HPDE6-E6E7 (cell line): ENCODE data around the gene EFCAB7.

ENCODE experiments used
- DNase-seq: peaks from one replicate; pipeline ENCODE4 v3.0.0; 2011; ENCODE audit warnings: missing footprints; ENCODE audit errors: extremely low spot score

The EFCAB7 gene, protein sequence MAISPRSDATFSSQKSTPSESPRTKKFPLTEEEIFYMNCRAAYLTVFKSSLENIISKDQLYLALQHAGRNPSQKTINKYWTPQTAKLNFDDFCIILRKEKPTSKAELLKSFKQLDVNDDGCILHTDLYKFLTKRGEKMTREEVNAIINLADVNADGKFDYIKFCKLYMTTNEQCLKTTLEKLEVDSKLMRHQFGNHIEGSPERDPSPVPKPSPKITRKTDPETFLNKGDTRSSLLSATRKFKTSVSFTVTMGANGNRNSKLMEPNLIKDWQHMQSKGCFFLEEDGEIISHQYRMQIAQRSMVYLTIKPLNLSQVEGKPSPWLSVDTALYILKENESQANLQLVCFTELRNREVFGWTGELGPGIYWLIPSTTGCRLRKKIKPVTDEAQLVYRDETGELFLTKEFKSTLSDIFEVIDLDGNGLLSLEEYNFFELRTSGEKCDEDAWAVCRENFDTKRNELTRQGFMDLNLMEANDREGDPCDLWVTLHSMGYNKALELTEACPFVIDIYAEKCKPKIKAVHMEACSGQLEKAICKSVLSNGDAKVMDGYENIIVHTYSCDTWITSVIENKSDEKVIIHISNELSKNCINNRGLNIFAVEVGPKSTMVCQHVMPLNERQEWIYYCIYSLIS

DNA sequence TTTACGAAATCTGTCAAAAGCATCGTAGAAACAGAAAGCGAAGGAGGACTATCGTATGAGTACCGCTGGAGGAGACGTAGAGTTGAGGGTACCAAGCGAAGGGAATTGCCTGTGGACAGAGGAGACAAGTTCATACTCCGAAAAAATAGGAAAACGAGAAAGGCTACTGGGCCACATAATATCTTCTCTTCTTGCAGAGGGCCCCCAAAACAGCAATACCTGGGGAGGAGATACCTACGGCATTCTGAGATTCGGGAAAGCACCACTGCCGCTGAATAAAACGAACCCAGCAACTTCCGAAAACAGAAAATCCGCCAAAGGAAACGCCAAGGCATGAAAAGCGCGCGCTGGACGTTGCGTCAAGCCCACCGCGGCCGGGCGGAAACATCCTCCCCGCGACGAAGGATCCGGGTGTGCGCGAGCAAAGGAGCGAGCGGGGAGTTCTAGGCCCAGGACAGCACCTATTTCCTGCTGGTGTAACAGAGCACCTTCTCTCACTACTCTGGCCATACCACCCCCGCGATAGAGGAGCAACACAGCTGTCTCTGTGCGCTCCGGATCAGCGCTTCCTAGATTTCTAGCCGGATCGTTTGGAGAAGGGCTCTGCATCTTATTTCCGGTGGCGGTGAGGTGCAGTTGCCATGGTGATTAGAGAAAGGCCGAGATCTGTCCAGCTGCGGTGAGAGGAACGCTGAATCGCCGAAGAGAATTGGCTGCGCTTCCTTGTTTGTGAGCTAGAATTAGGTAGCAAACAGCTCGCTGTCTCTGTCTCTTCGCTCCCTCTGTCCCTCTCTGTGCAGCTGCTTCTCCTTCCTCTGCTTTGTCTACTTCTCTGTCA, at the start of gene EFCAB7, which contains the start of gene ITGB3BP:
Gene EFCAB7 (plus strand): TSS at position 635 of the 838 bp plus-strand sequence. CDS start 2,048 bp downstream, outside the sequence.
Gene ITGB3BP (minus strand): TSS at position 335 of the 838 bp plus-strand sequence. CDS start 92 bp downstream, at position 243.
- peak; percentile 86 for DNase-seq

DNA sequence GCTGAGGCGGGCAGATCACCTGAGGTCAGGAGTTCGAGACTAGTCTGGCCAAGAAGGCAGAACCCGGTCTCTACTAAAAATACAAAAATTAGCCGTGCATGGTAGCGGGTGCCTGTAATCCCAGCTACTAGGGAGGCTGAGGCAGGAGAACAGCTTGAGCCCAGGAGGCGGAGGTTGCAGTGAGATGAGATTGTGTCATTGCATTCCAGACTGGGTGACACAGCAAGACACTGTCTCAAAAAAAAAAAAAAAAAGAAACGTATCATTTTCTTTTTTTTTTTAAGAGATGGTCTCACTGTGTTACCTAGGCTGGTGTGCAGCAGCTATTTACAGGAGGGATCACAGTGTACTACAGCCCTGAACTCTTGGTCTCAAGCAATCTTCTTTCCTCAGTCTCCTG, 47.6 kb upstream of the EFCAB7 start:
- no peak for DNase-seq

DNA sequence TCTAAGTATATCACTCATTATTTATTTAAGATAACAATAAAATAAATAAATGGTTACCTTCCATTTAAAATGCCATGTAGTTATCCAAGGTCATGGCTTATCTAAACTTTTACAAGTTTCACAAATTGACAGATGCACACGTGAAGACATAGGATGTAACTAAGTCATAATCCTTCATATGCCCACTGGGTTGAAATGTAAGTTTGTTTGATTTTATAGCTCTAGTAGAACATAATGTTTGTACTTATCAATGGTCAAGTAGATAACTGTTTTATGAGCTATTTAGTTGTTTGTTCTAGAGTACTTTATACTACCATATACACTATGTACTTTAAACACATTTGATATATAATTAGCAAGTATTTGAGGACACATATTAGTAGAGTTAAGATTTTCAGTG, 43.3 kb upstream of the EFCAB7 start:
- DNase-seq = no peak

DNA sequence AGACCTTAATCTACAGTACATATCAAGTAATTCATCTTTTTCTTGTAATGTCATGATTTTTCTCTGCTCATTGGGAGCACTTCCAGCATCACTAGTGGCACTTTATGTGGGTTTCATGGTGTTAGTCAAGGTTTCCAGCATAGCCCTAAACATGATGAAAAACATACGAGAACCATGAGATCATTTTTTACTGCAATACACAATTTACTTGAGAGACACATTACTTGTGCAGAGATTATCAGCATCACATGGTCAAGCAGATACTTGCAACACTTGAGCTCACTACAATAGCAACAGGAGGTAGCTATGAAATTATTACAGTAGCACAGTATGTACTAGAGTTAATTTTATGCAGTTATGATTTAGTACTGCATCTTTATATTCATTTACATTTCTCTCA, 36.7 kb upstream of the EFCAB7 start:
- DNase-seq = no peak

DNA sequence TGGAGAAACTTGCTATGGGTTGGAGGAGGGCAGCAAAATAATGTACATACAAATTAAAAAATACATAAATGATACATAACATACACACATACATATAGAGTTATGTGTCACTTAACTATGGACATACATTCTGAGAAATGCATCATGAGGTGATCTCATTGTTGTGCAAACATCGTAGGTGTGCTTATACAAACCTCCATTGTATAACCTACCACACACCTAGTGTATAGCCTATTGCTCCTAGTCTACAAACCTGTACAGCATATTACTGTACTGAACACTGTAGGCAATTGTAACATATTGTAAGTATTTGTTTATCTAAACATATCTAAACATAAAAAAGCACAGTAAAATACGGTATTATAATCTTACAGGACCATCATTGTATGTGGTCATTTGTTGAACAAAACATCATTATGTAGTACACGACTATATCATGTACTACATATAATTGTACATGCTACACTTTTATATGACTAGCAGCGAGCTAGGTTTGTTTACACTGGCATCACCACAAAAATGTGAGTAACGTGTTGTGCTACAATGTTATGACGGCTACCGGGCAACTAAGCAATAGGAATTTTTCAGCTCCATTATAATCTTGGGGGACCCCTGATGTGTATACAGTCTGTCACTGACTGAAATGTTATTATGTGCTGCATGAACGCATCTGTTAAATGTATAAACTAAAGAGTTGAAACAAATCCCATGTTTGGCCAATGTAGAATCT, 35.8 kb upstream of the EFCAB7 start:
- DNase-seq = no peak

DNA sequence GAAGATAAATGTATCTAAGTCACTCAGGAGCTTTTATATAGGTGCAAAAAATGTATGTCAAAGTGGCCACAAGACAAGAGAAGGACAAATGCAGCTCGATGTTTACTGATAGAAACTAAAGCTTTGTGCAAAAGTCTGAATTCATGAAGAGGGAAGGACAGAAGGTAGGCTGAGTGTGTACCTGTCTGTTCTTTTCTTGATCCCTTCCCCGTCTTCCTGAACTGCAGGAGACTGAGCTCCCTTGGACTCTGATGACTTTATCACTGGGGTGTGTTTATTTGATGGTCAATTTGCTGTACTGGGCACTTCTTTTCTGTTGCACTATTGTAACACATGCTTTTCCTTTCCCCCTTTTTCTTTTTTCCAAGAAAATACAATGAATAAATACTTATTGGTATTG, 25.7 kb upstream of the EFCAB7 start:
- no peak for DNase-seq

DNA sequence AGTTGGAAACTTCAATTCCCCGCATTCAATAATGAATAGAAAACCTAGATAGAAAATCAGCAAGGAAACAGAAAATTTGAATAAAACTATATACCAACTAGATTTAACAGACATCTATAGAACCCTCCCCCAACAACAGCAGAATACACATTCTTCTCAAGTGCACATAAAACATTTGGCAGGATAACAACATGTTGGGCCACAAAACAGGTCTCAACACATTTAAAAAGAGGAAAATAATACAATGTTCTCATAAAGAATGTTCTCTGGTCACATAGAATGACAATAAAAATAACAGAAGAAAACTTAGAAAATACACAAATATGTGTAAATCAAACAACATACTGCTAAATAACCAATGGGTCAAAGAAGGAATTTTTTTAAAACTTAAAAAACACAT, 25.2 kb upstream of the EFCAB7 start:
- DNase-seq = no peak

DNA sequence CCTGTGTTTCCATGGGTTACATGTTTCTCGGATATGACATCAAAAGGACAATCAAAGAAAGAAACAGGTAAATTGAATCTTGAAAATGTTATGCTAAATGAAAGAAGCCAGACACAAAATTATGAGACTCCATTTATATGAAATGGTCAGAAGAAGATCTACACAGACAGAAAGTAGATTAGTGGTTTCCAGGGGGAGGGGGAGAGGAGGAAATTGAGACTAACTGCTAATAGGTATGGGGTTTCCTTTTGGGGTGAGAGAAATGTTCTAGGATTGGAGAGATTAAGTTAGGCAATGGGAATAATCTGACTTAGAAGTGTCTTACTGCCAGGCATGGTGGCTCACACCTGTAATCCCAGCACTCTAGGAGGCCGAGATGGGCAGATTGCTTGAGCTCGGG, 22.1 kb upstream of the EFCAB7 start:
- DNase-seq = no peak

DNA sequence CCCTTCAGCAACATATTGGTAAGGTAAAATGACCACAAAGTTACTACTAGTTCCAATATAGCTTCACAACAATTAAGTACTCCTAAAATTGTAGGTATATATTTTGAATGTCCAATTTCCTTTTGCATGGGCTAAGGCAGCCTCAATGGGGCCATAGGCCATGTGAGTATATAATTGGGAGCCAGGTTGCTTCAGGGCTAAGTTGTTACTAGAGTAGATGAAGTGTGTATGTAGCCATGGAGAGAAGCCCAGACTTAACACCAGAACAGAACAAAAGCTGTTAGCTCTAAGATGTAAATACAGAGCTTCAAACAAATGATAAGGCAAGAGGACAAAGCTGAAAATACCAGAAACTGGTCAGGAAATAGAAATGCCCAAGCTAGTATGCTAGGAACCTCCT, 16.5 kb upstream of the EFCAB7 start:
- DNase-seq = no peak

DNA sequence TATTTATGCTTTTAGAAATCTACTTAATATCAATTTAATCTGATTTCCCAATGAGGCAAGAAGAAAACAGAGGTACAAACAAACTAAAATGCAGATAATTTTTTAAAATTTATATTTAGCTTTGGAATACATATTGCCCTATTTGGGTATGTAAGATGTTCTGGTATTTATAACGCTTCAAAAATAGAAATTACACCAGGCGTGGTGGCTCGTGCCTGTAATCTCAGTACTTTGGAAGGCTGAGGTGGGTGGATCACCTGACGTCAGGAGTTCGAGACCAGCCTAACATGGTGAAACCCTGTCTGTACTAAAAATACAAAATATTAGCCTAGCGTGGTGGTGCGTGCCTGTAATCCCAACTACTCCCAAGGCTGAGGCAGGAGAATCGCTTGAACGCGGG, 13.6 kb upstream of the EFCAB7 start:
- DNase-seq = no peak

DNA sequence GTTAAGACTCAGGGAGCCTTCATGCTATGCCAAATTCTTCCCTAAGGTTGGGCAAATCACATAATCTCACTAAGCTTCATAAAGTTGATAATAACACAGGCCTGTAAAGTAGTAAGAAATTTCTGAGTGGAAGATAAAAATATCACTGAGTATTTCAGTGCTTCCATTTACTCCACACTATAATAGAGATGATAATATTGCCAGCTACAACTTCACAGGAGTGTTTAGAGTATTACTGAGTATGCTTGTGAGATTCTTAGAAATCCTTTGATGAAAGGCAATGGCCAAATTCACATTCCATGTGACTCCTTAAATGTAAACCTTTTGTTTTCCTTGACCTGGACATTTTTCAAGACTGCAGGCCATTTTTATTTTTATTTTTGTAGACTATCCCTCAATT, 10.7 kb upstream of the EFCAB7 start:
- DNase-seq = no peak

DNA sequence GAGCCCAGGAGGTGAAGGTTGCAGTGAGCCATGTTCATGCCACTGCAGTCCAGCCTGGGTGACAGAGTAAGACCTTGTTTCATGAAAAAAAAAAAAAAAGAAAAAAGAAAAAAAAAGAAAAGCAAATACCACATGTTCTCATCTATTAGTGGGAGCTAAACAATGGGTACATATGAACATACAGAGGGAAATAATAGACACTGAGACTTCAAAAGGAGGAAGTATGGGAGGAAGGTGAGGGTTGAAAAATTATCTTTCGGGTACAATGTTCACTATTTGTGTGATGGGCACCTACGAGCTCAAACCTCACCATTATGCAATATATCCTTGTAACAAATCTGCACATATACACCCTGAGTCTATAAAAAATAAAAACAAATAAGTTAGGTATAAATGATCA, 6.7 kb upstream of the EFCAB7 start:
- no peak for DNase-seq

DNA sequence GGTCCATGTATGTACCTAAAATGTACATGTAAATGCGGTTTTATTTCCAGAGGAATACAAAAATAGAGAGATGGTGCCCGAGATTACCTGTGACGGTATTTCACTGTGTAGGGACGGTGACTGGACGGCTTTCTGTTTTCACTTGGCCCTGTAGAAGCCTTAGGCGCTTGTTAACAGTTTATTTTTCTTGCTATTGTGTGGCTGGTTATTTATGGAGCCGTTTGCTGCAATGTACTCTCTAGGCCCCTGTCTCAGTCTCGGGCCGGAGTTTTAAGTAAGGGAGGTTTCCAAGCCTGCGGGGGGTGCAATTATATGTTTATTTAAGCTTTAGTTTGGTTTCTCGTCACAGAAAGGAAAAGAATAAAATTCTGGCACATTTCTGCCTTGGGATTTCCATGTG, 413 bp downstream of the EFCAB7 start:
- DNase-seq = peak; percentile 1

DNA sequence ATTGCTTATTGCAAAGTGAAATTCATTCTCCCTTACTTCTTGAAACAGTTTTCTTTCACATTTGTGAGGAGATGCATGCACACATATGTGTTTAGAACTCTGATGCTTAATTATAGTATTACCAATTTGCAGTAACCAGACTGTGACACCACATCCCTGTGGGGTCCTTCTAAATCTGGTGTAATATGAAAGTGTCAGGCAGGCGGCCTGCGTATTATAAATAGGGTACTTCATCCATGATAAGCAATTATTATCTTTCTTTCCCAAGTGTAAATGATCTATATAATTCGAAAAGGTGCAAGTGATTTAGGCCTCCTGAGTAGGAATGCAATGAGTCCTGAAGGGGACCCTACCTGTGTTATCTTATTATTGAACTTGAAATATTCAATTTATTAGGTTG, 876 bp downstream of the EFCAB7 start:
- DNase-seq = no peak

DNA sequence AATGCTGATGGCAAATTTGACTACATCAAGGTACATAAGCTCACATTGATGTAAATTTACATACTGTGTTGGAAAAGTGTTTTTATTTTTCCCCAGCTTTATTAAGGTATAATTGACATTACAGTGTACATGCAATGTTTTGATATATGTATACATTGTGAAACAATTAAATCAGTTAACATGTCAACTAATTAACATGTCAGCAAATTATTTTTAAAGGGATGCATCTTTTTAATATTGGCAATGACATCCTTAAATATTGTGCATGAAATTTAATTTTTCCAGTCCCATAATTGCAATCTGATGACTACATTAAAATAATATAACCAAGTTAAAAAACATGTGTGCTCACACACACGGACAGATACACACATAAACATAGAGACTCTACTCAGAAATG, 9.4 kb downstream of the EFCAB7 start:
- DNase-seq = no peak

DNA sequence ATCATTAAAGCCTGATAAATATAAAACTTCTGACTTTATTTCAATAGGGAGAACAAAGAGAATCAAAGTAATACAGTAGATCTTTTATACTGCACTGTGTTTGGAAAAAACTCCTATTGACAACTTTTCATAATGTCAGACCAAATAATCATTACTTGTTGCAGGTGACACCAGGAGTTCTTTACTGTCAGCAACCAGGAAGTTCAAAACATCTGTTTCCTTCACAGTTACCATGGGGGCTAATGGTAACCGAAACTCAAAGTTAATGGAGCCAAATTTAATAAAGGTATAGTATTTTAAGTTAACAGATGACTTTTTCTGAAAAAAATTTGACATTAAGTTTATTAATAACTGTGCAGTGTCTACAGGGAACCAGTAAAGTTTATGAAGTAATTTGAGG, 10.6 kb downstream of the EFCAB7 start:
- no peak for DNase-seq

DNA sequence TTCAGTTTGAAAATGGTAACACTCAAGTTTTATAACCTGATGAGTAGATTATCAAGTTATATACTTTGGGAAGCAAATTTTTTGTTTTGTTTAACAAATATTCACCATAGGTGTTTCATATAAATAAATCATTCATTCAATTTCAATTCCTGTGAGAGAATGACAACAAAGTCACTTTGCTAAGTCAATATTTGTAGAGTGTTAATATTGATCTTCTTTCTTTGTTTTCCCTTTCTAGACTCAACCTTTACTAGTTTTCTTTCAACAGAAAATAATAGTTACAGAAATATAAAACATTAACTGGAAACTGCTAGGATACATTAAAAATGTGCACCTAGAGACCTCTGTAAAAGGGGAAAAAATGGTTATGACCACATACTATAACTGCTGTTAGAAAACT, 11.1 kb downstream of the EFCAB7 start:
- no peak for DNase-seq

DNA sequence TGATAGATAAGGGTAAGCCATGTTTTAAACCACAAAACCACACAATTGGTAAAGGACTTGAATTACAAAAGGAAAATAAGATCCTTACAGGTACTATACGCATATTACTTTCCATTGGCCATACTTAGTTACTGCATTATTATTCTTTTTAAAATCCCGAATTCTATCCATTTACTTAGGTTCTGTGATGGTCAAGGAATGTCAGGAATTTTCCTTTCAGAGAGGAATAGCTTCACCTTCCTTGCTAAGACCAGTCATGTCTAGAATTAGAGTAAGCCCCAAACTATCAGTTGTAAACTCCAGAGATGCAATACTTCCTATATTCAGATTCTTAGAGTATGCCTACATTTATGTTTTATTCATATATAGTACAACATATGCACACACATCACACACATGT, 13.7 kb downstream of the EFCAB7 start:
- DNase-seq = no peak

DNA sequence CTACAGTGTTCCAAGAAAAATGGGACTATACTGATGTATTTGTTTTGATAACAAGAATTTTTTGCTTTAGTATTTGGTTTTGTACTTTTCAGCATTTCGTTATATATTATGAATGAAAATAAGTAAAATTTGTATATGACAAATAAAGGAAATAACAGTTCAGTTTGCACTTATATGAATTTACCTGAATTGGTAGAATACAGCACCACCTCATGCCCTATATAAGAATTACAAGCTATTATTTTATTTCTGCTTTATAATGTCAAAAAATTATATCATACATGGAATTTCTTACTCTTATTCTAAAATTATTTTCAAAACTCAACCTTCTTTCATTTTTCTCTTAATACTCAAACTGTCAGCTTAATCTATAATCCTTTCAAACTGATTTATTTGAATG, 14.6 kb downstream of the EFCAB7 start:
- no peak for DNase-seq

DNA sequence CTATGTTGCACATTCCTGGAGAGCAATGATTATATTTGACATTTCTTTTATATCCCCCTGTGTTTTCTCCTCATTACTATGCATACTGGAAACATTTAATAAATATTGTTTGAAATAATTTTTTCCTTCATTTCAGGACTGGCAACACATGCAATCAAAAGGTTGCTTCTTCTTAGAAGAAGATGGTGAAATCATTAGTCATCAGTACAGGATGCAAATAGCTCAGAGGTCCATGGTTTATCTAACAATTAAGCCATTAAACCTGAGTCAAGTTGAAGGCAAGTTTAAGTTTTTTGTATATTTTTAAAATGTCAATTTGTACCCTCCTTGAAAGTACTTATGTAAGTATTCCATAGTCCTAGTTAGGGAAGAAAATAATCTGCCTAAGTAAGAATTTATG, 22.5 kb downstream of the EFCAB7 start:
- peak; percentile 4 for DNase-seq

DNA sequence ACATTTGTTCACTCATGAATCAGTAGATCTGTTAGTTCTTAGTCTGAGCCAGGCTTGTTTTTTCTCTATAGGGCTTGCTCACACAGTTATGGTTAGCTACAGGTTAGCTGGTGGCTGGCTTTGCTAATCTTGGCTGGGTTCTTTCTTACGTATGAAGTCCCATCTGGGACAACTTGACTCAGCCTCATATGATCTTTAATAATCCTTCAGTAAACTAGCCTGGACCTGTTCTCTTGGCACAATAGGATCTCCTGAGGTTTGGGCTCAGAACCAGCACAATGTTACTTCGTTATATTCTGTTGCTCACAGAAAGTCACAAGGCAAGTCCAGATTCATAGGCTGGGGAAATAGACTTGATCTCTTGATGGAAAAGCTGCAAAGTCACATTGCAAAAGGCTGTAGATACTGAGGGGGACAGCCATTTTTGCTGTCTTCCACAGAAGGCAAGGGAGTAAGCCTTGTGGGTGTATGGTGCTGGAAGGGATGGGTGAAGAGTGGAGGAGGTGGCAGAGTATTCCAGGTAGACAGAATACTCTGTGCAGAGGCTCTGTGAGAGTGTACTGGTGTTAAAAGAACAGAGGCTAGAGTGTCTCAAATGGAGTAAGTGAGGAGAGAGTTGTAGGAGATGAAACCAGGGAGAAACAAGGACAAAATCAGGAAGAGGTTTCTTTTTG, 24.4 kb downstream of the EFCAB7 start:
- DNase-seq = peak; percentile 16
